HepG2 (cell line): ENCODE measurements around the gene RREB1. TPM values are rescaled to one million over a fixed set of nuclear protein-coding genes. Genes with fewer than 3 reads are reported as not detected.

Source experiments
- ATRX ChIP-seq: sonication (generic); formaldehyde crosslinking; IDR thresholded peaks from 2 replicates; pipeline ENCODE4 v1.4.0; 2020; ENCODE audit warnings: missing genetic modification reagents, borderline replicate concordance
- DDIT3 ChIP-seq: sonication (generic); formaldehyde crosslinking; IDR thresholded peaks from 2 replicates; pipeline ENCODE4 v1.4.0; 2020; ENCODE audit warnings: mild to moderate bottlenecking, missing genetic modification reagents
- HMGXB4 ChIP-seq, 2 experiments: sonication (generic) in 1 of 2; formaldehyde crosslinking in 1 of 2; IDR thresholded peaks; 2 replicates each; pipeline versions ENCODE4 v1.4.0 to v1.6.1; 2018 to 2020; ENCODE audit warnings: missing genetic modification reagents in 2 of 2, borderline replicate concordance in 1 of 2, low read depth in 1 of 2, mild to moderate bottlenecking in 1 of 2, missing biosample characterization in 1 of 2
- HOXA5 ChIP-seq: sonication (generic); formaldehyde crosslinking; IDR thresholded peaks from 2 replicates; pipeline ENCODE4 v1.4.0; 2020; ENCODE audit warnings: missing genetic modification reagents
- KLF6 ChIP-seq: IDR thresholded peaks from 2 replicates; pipeline ENCODE4 v1.8.0; 2016; ENCODE audit warnings: missing biosample characterization, missing genetic modification reagents
- MBD4 ChIP-seq: IDR thresholded peaks from 2 replicates; pipeline ENCODE4 v1.6.1; 2012; ENCODE audit warnings: low read length, inconsistent platforms, borderline replicate concordance
- NR1H2 ChIP-seq: sonication (generic); formaldehyde crosslinking; IDR thresholded peaks from 2 replicates; pipeline ENCODE4 v1.8.1; 2022; ENCODE audit warnings: low read depth, missing genetic modification reagents, borderline replicate concordance
- POGZ ChIP-seq: sonication (generic); formaldehyde crosslinking; IDR thresholded peaks from 2 replicates; pipeline ENCODE4 v1.4.0; 2020; ENCODE audit warnings: mild to moderate bottlenecking, missing genetic modification reagents
- RXRA ChIP-seq: sonication (generic); formaldehyde crosslinking; IDR thresholded peaks from 2 replicates; pipeline ENCODE4 v1.5.1; 2020; ENCODE audit warnings: missing genetic modification reagents
- TAF15 ChIP-seq: fragments of 200-400 bp; formaldehyde crosslinking; IDR thresholded peaks from one replicate; pipeline ENCODE4 v1.6.1; 2018; ENCODE audit warnings: mild to moderate bottlenecking, low read depth, low read length; ENCODE audit not compliant: poor library complexity, severe bottlenecking
- TMF1 ChIP-seq: sonication (generic); formaldehyde crosslinking; IDR thresholded peaks from 2 replicates; pipeline ENCODE4 v1.8.1; 2022; ENCODE audit warnings: low read depth, missing genetic modification reagents
- ZNF354B ChIP-seq: sonication (generic); formaldehyde crosslinking; IDR thresholded peaks from 2 replicates; pipeline ENCODE4 v1.8.0; 2022; ENCODE audit warnings: mild to moderate bottlenecking, missing genetic modification reagents
- polyA plus RNA-seq, 8 experiments: library from polyadenylated mRNA; depleted of rRNA in 3 of 8; stranded (reverse) in 7 of 8; unstranded in 1 of 8; fragments of >200 nt; fragmentation: Illumina TruSeq in 4 of 8; extraction: Trizol in 4 of 8; gene quantifications; 2 replicates each; pipeline versions ENCODE4 v1.2.1 to v1.2.3, GENCODE V29; 2011 to 2016; ENCODE audit warnings: low read depth in 4 of 8, missing spikeins in 1 of 8, mixed read lengths in 1 of 8; ENCODE audit not compliant: insufficient read depth in 1 of 8
- total RNA-seq, 5 experiments: library from RNA; depleted of rRNA; stranded (reverse); fragments of >200 nt; fragmentation: Illumina TruSeq; extraction: Trizol; gene quantifications; 2 replicates each; pipeline ENCODE4 v1.2.3, GENCODE V29; 2016; ENCODE audit warnings: low read depth in 1 of 5
- TF ChIP-seq, protein P1 (sequence below): sonication (generic); formaldehyde crosslinking; IDR thresholded peaks from 2 replicates; pipeline ENCODE4 v1.4.0; 2020; ENCODE audit warnings: mild to moderate bottlenecking, missing genetic modification reagents
- TF ChIP-seq, protein P2 (sequence below): IDR thresholded peaks from 2 replicates; pipeline ENCODE4 v1.6.1; 2016; ENCODE audit warnings: missing compliant biosample characterization, missing genetic modification reagents, borderline replicate concordance
- TF ChIP-seq, protein P3 (sequence below): fragments of 450-650 bp; IDR thresholded peaks from 2 replicates; pipeline ENCODE4 v1.6.1; 2016

RREB1 gene
- total and polyA plus RNA-seq, 2 of the 13 experiments (the other 11 are each of a cell fraction or from before 2014, with no cell fraction given): 6.1 to 23.2 TPM

GRCh38 chr6:7270320-7271204, 162.8 kb downstream of the RREB1 start (continued):
- TF ChIP-seq, protein P1, sequence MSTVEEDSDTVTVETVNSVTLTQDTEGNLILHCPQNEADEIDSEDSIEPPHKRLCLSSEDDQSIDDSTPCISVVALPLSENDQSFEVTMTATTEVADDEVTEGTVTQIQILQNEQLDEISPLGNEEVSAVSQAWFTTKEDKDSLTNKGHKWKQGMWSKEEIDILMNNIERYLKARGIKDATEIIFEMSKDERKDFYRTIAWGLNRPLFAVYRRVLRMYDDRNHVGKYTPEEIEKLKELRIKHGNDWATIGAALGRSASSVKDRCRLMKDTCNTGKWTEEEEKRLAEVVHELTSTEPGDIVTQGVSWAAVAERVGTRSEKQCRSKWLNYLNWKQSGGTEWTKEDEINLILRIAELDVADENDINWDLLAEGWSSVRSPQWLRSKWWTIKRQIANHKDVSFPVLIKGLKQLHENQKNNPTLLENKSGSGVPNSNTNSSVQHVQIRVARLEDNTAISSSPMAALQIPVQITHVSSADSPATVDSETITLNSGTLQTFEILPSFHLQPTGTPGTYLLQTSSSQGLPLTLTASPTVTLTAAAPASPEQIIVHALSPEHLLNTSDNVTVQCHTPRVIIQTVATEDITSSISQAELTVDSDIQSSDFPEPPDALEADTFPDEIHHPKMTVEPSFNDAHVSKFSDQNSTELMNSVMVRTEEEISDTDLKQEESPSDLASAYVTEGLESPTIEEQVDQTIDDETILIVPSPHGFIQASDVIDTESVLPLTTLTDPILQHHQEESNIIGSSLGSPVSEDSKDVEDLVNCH: no peak
- TF ChIP-seq TMF1 (CRISPR knock-in tag): no peak
- TF ChIP-seq POGZ (CRISPR knock-in tag): peak; percentile 65
- TF ChIP-seq, protein P2, sequence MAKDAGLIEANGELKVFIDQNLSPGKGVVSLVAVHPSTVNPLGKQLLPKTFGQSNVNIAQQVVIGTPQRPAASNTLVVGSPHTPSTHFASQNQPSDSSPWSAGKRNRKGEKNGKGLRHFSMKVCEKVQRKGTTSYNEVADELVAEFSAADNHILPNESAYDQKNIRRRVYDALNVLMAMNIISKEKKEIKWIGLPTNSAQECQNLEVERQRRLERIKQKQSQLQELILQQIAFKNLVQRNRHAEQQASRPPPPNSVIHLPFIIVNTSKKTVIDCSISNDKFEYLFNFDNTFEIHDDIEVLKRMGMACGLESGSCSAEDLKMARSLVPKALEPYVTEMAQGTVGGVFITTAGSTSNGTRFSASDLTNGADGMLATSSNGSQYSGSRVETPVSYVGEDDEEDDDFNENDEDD (CRISPR knock-in tag): no peak
- TF ChIP-seq, protein P3, sequence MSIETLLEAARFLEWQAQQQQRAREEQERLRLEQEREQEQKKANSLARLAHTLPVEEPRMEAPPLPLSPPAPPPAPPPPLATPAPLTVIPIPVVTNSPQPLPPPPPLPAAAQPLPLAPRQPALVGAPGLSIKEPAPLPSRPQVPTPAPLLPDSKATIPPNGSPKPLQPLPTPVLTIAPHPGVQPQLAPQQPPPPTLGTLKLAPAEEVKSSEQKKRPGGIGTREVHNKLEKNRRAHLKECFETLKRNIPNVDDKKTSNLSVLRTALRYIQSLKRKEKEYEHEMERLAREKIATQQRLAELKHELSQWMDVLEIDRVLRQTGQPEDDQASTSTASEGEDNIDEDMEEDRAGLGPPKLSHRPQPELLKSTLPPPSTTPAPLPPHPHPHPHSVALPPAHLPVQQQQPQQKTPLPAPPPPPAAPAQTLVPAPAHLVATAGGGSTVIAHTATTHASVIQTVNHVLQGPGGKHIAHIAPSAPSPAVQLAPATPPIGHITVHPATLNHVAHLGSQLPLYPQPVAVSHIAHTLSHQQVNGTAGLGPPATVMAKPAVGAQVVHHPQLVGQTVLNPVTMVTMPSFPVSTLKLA: no peak
- peak in 1 of 2 experiments; percentile 71; a peak in 2 of 4 replicates for TF ChIP-seq HMGXB4 (CRISPR knock-in tag; IDR thresholded peaks at IDR 0.05; ENCODE audit: borderline replicate concordance in 1 of 2, low read depth in 1 of 2)
- no peak for TF ChIP-seq TAF15
- TF ChIP-seq MBD4: no peak
- TF ChIP-seq ATRX (CRISPR knock-in tag): no peak
- TF ChIP-seq ZNF354B (CRISPR knock-in tag): peak; percentile 87; the same call in 1 of the 2 replicates
- TF ChIP-seq HOXA5: no peak
- no peak for TF ChIP-seq DDIT3 (CRISPR knock-in tag)
- TF ChIP-seq RXRA: peak; percentile 85
- TF ChIP-seq KLF6 (CRISPR knock-in tag): no peak
- TF ChIP-seq NR1H2 (CRISPR knock-in tag): no peak
